ENCODE results near the gene SART1. TPM values are rescaled to one million over a fixed set of nuclear protein-coding genes. Genes with fewer than 3 reads are reported as not detected.

SART1 gene
- total and polyA plus RNA-seq, 10 of the 15 experiments (the other 5 are each of a cell fraction or from before 2014, with no cell fraction given): 6.2 to 60.5 (median 37.4) TPM

- TF ChIP-seq ZBTB11 (CRISPR knock-in tag; IDR thresholded peaks at IDR 0.05) (no peak), KDM1A (IDR thresholded peaks at IDR 0.05; ENCODE audit: borderline replicate concordance) (no peak), PKNOX1 (IDR thresholded peaks at IDR 0.05) (no peak)
These were observed 3.2 kb upstream of the SART1 start (continued) for GRCh38 chr11:65958291-65958690.

DNA sequence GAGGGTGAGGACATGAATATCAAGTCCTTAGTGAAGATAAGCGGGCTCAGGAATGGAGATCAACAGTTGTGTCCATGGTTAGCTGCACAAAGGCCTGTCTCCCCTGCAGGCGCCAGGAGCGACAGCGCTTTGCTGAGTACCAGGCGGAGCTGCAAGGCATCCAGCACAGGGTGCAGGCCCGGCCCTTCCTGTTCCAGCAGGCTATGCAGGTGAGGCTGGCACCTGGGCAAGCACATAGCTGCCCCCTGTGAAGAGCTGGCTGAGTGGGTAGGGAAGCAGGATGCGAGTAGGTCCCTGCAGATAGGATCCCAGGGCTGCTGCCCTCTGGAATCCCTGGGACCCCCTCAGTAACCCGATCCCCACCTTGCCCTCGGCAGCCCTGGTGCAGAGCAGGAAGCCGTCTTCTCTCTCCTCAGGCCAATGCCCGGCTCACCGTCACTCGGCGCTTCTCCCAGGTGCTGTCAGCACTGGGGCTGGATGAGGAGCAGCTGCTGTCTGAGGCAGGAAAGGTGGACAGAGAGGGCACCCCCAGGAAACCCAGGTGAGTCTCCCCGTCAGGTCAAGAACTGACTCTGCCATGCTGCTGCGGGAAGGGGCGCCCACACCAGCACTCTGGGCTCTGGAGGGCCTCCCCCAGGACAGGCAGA, 2.6 kb upstream of the SART1 start:
- H4K20me1 ChIP-seq (ENCODE audit: control insufficient read depth, insufficient read depth): no peaks in the 10 kb centered on the region
- no peaks in the 10 kb centered on the region for H3K9me3 ChIP-seq (replicated peaks; ENCODE audit: control insufficient read depth, insufficient read depth, low read length)
- RAD21 ChIA-PET (ENCODE audit: unreplicated experiment): interaction anchor here (1.0 to 1.9 kb wide), 3 partner anchors 44 to 74 kb away, joined by 3 to 7 read pairs (median 3); partner anchors contain the start of gene BANF1
- 92% methylated on average over 17 of the region's 17 CpGs for WGBS (ENCODE audit: insufficient coverage, insufficient replicate concordance, low lambda C conversion rate, missing lambda C conversion rate)
- no peak overlapping the region for H3K4me2 ChIP-seq (ENCODE audit: control insufficient read depth, insufficient read depth)
- in situ Hi-C loops (cut with MboI): no loop called here
- POLR2A ChIA-PET: interaction anchor here (0.6 to 1.5 kb wide), 4 partner anchors 23 to 68 kb away, joined by 3 to 5 read pairs (median 3); partner anchors contain the start of genes BANF1 and CCDC85B
- no peak for DNase-seq (ENCODE audit: low read depth, low spot score)
- H3K27ac ChIP-seq (ENCODE audit: control insufficient read depth, insufficient read depth): no peak overlapping the region
- no peak overlapping the region for H3K9ac ChIP-seq (ENCODE audit: control insufficient read depth, insufficient read depth, low read length)
- no peak for ATAC-seq
- no TSS peak for BruUV-seq (replicated peaks)
- H3K4me3 ChIP-seq: no peak overlapping the region
- CTCF ChIA-PET: interaction anchor here (0.7 to 4.3 kb wide), 4 partner anchors 10 to 74 kb away, joined by 3 to 30 read pairs (median 6); partner anchors contain the start of genes CCDC85B and FIBP
- intact Hi-C loops (cut with micrococcal nuclease; ENCODE audit: unreplicated experiment): no loop called here
- H3K27me3 ChIP-seq (replicated peaks in 1 of 2; ENCODE audit: control insufficient read depth in 2 of 2, insufficient read depth in 2 of 2, low read length in 1 of 2): no peaks in the 10 kb centered on the region
- peaks cover 27% of the 10 kb centered on the region for H3K79me2 ChIP-seq (ENCODE audit: control insufficient read depth, insufficient read depth, low read length)
- no peak for TF ChIP-seq ZNF217 (IDR thresholded peaks at IDR 0.05)
- peaks cover 0 to 3% of the 10 kb centered on the region in 2 experiments; a peak in 2 of 4 replicates for H3K36me3 ChIP-seq (ENCODE audit: control insufficient read depth in 2 of 2, insufficient read depth in 2 of 2, low read length in 1 of 2)
- no peak for FAIRE-seq
- H3K4me1 ChIP-seq (ENCODE audit: control insufficient read depth, insufficient read depth, low read length): peaks cover 17% of the 10 kb centered on the region
- SMC1A ChIA-PET (ENCODE audit: uncharacterized antibody, unreplicated experiment): interaction anchor here (0.7 to 1.7 kb wide), 5 partner anchors 47 to 74 kb away, joined by 3 to 4 read pairs (median 3); partner anchors contain the start of gene CCDC85B
- no peak overlapping the region for H2AFZ ChIP-seq (ENCODE audit: control insufficient read depth, low read depth, low read length)

Measured in GM12878 (cell line).